HG02588 (cell line): ENCODE results near the gene JAK1.

Experiments
- ATAC-seq: cut with Tn5 transposase; IDR thresholded peaks from one replicate; pipeline ENCODE4 v1.9.1; 2021; ENCODE audit warnings: mild to moderate bottlenecking, moderate library complexity; ENCODE audit not compliant: unreplicated experiment

The JAK1 gene

DNA sequence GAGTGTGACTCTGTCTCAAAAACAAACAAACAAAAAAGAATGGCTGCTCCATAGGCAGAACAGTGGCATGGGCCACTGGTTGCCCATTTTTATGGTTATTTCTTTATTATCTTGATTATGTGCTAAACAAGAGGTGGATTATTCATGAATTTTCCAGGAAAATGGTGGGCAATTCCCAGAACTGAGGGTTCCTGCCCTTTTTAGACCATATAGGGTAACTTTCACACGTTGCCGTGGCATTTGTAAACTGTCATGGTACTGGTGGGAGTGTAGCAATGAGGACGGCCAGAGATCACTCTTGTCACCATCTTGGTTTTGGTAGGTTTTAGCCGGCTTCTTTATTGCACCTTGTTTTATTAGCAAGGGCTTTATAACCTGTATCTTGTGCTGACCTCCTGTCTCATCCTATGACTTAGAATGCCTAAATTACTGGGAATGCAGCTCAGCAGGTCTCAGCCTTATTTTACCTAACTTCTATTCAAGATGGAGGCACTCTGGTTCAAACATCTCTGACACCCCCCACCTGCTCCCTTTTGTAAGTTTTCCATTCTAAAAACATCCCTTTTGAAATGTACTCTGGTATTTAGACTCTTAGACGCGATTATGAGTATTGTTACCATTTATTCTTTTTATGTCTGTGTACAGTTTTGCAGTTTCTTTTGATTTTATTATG is 164.4 kb downstream of the JAK1 start:
- no peak for ATAC-seq

DNA sequence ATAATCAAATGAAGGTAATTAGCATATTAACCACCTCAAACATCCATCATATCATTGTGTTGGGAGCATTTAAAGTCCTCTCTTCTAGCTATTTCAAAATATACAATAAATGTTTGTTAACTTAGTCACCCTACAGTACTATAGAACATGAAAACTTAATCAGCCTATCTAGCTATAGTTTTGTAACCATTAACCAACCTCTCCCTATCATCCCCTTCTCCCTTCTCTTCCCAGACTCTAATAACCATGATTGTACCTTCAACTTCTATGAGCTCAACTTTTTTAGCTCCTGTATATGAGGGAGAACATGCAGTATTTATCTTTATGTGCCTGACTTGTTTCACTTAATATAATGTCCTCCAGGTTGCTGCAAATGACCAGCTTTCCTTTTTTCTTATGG is 167.5 kb downstream of the JAK1 start:
- no peak for ATAC-seq

DNA sequence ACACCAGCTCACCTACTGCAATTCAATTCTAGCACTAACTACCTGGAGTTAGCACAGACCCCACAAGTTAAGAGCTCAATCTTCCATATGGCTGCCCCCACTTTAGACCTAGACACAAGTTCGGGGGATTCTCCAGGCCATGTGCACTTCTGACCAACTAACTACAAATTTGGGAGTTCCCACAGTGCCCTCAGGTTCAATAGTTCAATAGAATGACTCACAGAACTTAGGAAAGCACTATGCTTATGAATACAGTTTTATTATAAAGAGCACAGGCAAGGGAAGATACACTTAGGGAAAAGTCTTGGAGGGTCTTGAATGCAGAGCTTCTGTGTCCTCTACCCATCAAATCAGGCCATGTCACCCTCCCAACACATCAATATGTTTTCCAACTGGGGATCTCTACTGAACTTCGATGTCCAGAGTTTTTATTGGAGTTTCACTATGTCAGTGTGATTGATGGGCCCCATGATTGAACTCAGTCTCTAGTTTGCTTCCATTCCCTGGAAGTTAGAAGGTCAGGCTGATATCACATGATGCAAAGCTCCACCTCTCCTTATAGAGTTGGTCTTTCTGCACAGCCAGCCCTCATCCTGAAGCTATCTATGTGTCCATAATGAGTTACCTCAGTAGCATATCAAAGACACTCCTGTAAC is 175.4 kb downstream of the JAK1 start:
- ATAC-seq, result no peak
